SK-N-SH (cell line): Measurements from ENCODE around the gene MAPKAPK3. TPM values are rescaled to one million over a fixed set of nuclear protein-coding genes. Genes with fewer than 3 reads are reported as not detected.

Experiments used
- CTCF ChIA-PET: fragments of 300-600, 350-600 bp; formaldehyde crosslinking; extraction: SDS; loops from one replicate; lab custom pipeline; 2021; lab: Yijun Ruan, JAX
- POLR2A ChIA-PET: fragments of 350-600 bp; sonication (Branson Sonifier 250); formaldehyde crosslinking; extraction: SDS; loops from one replicate; lab custom pipeline; 2020; ENCODE audit warnings: antibody characterized with exemption, inconsistent platforms; lab: Yijun Ruan, JAX
- DNase-seq: peaks from one replicate; pipeline ENCODE4 v3.0.0; 2012
- H2AFZ ChIP-seq: fragments of 200-600 bp; sonication (generic); 2 replicates; pipeline ENCODE4 v1.8.1; 2016; ENCODE audit warnings: antibody characterized with exemption, mild to moderate bottlenecking, low read depth
- H3F3A ChIP-seq: fragments of 200-600 bp; sonication (generic); replicated peaks from 2 replicates; pipeline ENCODE3; 2016; ENCODE audit warnings: antibody characterized with exemption, mild to moderate bottlenecking; ENCODE audit not compliant: insufficient read depth
- H3K27ac ChIP-seq, 2 experiments: fragments of 200-500 bp in 1 of 2; fragments of 200-600 bp in 1 of 2; sonication (Bioruptor generic) in 1 of 2; sonication (generic), shearing (Covaris generic) in 1 of 2; 2 replicates each; pipeline versions ENCODE4 v1.5.1 to v1.6.1; 2014 to 2016; ENCODE audit warnings: low read depth in 2 of 2, inconsistent platforms in 1 of 2, low read length in 1 of 2, mild to moderate bottlenecking in 1 of 2, mixed read lengths in 1 of 2
- H3K27me3 ChIP-seq: fragments of 200-600 bp; sonication (generic), shearing (Covaris generic); 2 replicates; pipeline ENCODE4 v1.6.1; 2016; ENCODE audit warnings: mixed run types; ENCODE audit not compliant: insufficient read depth
- H3K36me3 ChIP-seq, 2 experiments: fragments of 200-500 bp in 1 of 2; fragments of 200-600 bp in 1 of 2; sonication (Bioruptor generic) in 1 of 2; sonication (generic) in 1 of 2; replicated peaks in 1 of 2; 2 replicates each; pipeline versions ENCODE3 to v1.5.1; 2014 to 2016; ENCODE audit warnings: low read length in 1 of 2, mild to moderate bottlenecking in 1 of 2; ENCODE audit not compliant: insufficient read depth in 2 of 2, control insufficient read depth in 1 of 2
- H3K4me1 ChIP-seq, 2 experiments: fragments of 200-500 bp in 1 of 2; fragments of 200-600 bp in 1 of 2; sonication (Bioruptor generic) in 1 of 2; sonication (generic), shearing (Covaris generic) in 1 of 2; 2 replicates each; pipeline versions ENCODE4 v1.5.1 to v1.6.1; 2014 to 2016; ENCODE audit warnings: low read depth in 1 of 2, low read length in 1 of 2, mixed run types in 1 of 2; ENCODE audit not compliant: insufficient read depth in 2 of 2, control insufficient read depth in 1 of 2
- H3K4me2 ChIP-seq: fragments of 200-600 bp; sonication (generic), shearing (Covaris generic); 2 replicates; pipeline ENCODE4 v1.6.1; 2017; ENCODE audit warnings: mixed run types
- H3K4me3 ChIP-seq, 2 experiments: fragments of 200-500 bp in 1 of 2; fragments of 200-600 bp in 1 of 2; sonication (Bioruptor generic) in 1 of 2; sonication (generic), shearing (Covaris generic) in 1 of 2; 2 replicates each; pipeline versions ENCODE4 v1.5.1 to v1.8.1; 2014 to 2016; ENCODE audit warnings: low read depth in 2 of 2, inconsistent platforms in 1 of 2, low read length in 1 of 2, mild to moderate bottlenecking in 1 of 2, mixed read lengths in 1 of 2, moderate library complexity in 1 of 2
- H3K79me2 ChIP-seq: fragments of 200-600 bp; sonication (generic); 2 replicates; pipeline ENCODE4 v1.8.1; 2017; ENCODE audit warnings: mild to moderate bottlenecking; ENCODE audit not compliant: insufficient read depth
- H3K9ac ChIP-seq: fragments of 200-600 bp; sonication (generic); 2 replicates; pipeline ENCODE4 v1.6.1; 2017; ENCODE audit warnings: mixed run types
- H3K9me2 ChIP-seq: fragments of 200-600 bp; sonication (generic); 2 replicates; pipeline ENCODE4 v1.6.1; 2017; ENCODE audit warnings: mixed run types
- H3K9me3 ChIP-seq: fragments of 200-600 bp; sonication (generic); 2 replicates; pipeline ENCODE4 v1.6.1; 2017; ENCODE audit warnings: mixed run types, mild to moderate bottlenecking, moderate library complexity
- H4K20me1 ChIP-seq: fragments of 200-600 bp; sonication (generic); 2 replicates; pipeline ENCODE4 v1.6.1; 2017; ENCODE audit warnings: mild to moderate bottlenecking, mixed run types; ENCODE audit not compliant: insufficient read depth
- ELF1 ChIP-seq: IDR thresholded peaks from 2 replicates; pipeline ENCODE4 v1.4.0; 2012
- EP300 ChIP-seq, 2 experiments: IDR thresholded peaks; 2 replicates each; pipeline versions ENCODE4 v1.4.0 to v1.6.1; 2012; ENCODE audit warnings: borderline replicate concordance in 1 of 2, low read depth in 1 of 2, low read length in 1 of 2
- FOSL2 ChIP-seq: IDR thresholded peaks from 2 replicates; pipeline ENCODE4 v1.4.0; 2012; ENCODE audit warnings: low read depth, mild to moderate bottlenecking, moderate library complexity, borderline replicate concordance
- FOXJ3 ChIP-seq: sonication (generic); formaldehyde crosslinking; IDR thresholded peaks from 2 replicates; pipeline ENCODE4 v1.5.1; 2020; ENCODE audit warnings: mild to moderate bottlenecking, missing genetic modification reagents
- SMC3 ChIP-seq: IDR thresholded peaks from 2 replicates; pipeline ENCODE4 v1.6.1; 2012; ENCODE audit warnings: low read depth, low read length, improper control_type of control experiment
- TAF1 ChIP-seq: IDR thresholded peaks from 2 replicates; pipeline ENCODE4 v1.6.1; 2012; ENCODE audit warnings: low read depth, mild to moderate bottlenecking, low read length, moderate library complexity, borderline replicate concordance
- TEAD4 ChIP-seq: IDR thresholded peaks from 2 replicates; pipeline ENCODE4 v1.4.0; 2012; ENCODE audit warnings: mild to moderate bottlenecking, borderline replicate concordance; ENCODE audit not compliant: insufficient read depth
- USF1 ChIP-seq: IDR thresholded peaks from 2 replicates; pipeline ENCODE4 v1.4.0; 2012; ENCODE audit warnings: low read depth, borderline replicate concordance
- YY1 ChIP-seq: IDR thresholded peaks from 2 replicates; pipeline ENCODE4 v1.4.0; 2012; ENCODE audit warnings: low read depth, mild to moderate bottlenecking
- WGBS: methylation state at CpG from one replicate; pipeline ENCODE4 v1.1.6; 2017; ENCODE audit warnings: low lambda C conversion rate; 5-methylcytosine and 5-hydroxymethylcytosine counted together
- polyA plus RNA-seq, 3 experiments: library from polyadenylated mRNA; depleted of rRNA; stranded (reverse); fragments of >200 nt; gene quantifications; 2 replicates each; pipeline ENCODE4 v1.2.3, GENCODE V29; 2012
- TF ChIP-seq, protein P1 (sequence below): fragments of 150-350 bp; IDR thresholded peaks from 2 replicates; pipeline ENCODE4 v1.6.1; 2016; ENCODE audit warnings: mild to moderate bottlenecking, low read depth, low read length
- TF ChIP-seq, protein P2 (sequence below): IDR thresholded peaks from 2 replicates; pipeline ENCODE4 v1.4.0; 2012; ENCODE audit warnings: low read depth, borderline replicate concordance
- TF ChIP-seq, protein P3 (sequence below): IDR thresholded peaks from 2 replicates; pipeline ENCODE4 v1.6.1; 2012; ENCODE audit warnings: mild to moderate bottlenecking, low read depth, low read length, moderate library complexity

MAPKAPK3 gene
- polyA plus RNA-seq, 1 of the 3 experiments (the other 2 are of a cell fraction): 29.4 TPM

- WGBS: 83% methylated on average over 2 of the region's 6 CpGs
- no peaks in the 10 kb centered on the region for H3K9me3 ChIP-seq
- H3K27ac ChIP-seq: peak overlapping the region in 1 of 2 experiments; percentile 74; a peak in 1 of 4 replicates
- H2AFZ ChIP-seq: no peak overlapping the region
- H3K79me2 ChIP-seq: no peaks in the 10 kb centered on the region; the same call in 1 of the 2 replicates
- H3K36me3 ChIP-seq: no peaks in the 10 kb centered on the region
- ChIA-PET CTCF (interaction anchor here (0.9 to 14.3 kb wide), 7 partner anchors 12 to 759 kb away, joined by 3 to 162 read pairs (median 5); partner anchors contain the start of gene MAPKAPK3), POLR2A (no interaction called here)
- H4K20me1 ChIP-seq: no peaks in the 10 kb centered on the region
- H3K4me2 ChIP-seq: no peak overlapping the region
- TF ChIP-seq FOXJ3 (CRISPR knock-in tag) (no peak), USF1 (no peak), FOSL2 (no peak), YY1 (no peak), TAF1 (no peak)
- TF ChIP-seq, protein P1, sequence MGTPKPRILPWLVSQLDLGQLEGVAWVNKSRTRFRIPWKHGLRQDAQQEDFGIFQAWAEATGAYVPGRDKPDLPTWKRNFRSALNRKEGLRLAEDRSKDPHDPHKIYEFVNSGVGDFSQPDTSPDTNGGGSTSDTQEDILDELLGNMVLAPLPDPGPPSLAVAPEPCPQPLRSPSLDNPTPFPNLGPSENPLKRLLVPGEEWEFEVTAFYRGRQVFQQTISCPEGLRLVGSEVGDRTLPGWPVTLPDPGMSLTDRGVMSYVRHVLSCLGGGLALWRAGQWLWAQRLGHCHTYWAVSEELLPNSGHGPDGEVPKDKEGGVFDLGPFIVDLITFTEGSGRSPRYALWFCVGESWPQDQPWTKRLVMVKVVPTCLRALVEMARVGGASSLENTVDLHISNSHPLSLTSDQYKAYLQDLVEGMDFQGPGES: no peak
- TF ChIP-seq, protein P2, sequence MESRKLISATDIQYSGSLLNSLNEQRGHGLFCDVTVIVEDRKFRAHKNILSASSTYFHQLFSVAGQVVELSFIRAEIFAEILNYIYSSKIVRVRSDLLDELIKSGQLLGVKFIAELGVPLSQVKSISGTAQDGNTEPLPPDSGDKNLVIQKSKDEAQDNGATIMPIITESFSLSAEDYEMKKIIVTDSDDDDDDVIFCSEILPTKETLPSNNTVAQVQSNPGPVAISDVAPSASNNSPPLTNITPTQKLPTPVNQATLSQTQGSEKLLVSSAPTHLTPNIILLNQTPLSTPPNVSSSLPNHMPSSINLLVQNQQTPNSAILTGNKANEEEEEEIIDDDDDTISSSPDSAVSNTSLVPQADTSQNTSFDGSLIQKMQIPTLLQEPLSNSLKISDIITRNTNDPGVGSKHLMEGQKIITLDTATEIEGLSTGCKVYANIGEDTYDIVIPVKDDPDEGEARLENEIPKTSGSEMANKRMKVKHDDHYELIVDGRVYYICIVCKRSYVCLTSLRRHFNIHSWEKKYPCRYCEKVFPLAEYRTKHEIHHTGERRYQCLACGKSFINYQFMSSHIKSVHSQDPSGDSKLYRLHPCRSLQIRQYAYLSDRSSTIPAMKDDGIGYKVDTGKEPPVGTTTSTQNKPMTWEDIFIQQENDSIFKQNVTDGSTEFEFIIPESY: no peak
- H3K4me1 ChIP-seq: peaks cover 6 to 43% of the 10 kb centered on the region in 2 experiments; a peak in 3 of 4 replicates
- no peak for DNase-seq
- H3K9me2 ChIP-seq: no peaks in the 10 kb centered on the region
- H3K9ac ChIP-seq: no peak overlapping the region
- H3K27me3 ChIP-seq: no peaks in the 10 kb centered on the region
- H3K4me3 ChIP-seq: no peak overlapping the region
- H3F3A ChIP-seq: no peaks in the 10 kb centered on the region
Observed at GRCh38 chr3:50630394-50630793, 13.4 kb downstream of the MAPKAPK3 start.

- H3K36me3 ChIP-seq: no peaks in the 10 kb centered on the region
- no peak overlapping the region for H2AFZ ChIP-seq
- no peaks in the 10 kb centered on the region; the same call in 1 of the 2 replicates for H3K79me2 ChIP-seq
- CTCF ChIA-PET: interaction anchor here (0.9 to 14.3 kb wide), 7 partner anchors 9 to 758 kb away, joined by 3 to 162 read pairs (median 4); partner anchors contain the start of gene MAPKAPK3
- no peak for TF ChIP-seq ELF1
- no peak for TF ChIP-seq TEAD4
- TF ChIP-seq, protein P3, sequence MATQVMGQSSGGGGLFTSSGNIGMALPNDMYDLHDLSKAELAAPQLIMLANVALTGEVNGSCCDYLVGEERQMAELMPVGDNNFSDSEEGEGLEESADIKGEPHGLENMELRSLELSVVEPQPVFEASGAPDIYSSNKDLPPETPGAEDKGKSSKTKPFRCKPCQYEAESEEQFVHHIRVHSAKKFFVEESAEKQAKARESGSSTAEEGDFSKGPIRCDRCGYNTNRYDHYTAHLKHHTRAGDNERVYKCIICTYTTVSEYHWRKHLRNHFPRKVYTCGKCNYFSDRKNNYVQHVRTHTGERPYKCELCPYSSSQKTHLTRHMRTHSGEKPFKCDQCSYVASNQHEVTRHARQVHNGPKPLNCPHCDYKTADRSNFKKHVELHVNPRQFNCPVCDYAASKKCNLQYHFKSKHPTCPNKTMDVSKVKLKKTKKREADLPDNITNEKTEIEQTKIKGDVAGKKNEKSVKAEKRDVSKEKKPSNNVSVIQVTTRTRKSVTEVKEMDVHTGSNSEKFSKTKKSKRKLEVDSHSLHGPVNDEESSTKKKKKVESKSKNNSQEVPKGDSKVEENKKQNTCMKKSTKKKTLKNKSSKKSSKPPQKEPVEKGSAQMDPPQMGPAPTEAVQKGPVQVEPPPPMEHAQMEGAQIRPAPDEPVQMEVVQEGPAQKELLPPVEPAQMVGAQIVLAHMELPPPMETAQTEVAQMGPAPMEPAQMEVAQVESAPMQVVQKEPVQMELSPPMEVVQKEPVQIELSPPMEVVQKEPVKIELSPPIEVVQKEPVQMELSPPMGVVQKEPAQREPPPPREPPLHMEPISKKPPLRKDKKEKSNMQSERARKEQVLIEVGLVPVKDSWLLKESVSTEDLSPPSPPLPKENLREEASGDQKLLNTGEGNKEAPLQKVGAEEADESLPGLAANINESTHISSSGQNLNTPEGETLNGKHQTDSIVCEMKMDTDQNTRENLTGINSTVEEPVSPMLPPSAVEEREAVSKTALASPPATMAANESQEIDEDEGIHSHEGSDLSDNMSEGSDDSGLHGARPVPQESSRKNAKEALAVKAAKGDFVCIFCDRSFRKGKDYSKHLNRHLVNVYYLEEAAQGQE: no peak
- TF ChIP-seq FOSL2: no peak
- no peak for TF ChIP-seq EP300 (IDR thresholded peaks at IDR 0.05; ENCODE audit: borderline replicate concordance in 1 of 2, low read depth in 1 of 2, low read length in 1 of 2)
- TF ChIP-seq SMC3: no peak
- peak overlapping the region in 1 of 2 experiments; percentile 74; a peak in 1 of 4 replicates for H3K27ac ChIP-seq
- POLR2A ChIA-PET: no interaction called here
- no peaks in the 10 kb centered on the region for H3K27me3 ChIP-seq
- no peak overlapping the region for H3K4me3 ChIP-seq
- no peaks in the 10 kb centered on the region for H3K9me2 ChIP-seq
- no peak overlapping the region for H3K4me2 ChIP-seq
- H3K9me3 ChIP-seq: no peaks in the 10 kb centered on the region
- no peaks in the 10 kb centered on the region for H4K20me1 ChIP-seq
- H3K4me1 ChIP-seq: peaks cover 6 to 43% of the 10 kb centered on the region in 2 experiments; a peak in 3 of 4 replicates
- H3F3A ChIP-seq: no peaks in the 10 kb centered on the region
- 69% methylated on average over 7 of the region's 7 CpGs for WGBS
- no peak overlapping the region for H3K9ac ChIP-seq
- DNase-seq: no peak
Observed at GRCh38 chr3:50630877-50631276, 13.9 kb downstream of the MAPKAPK3 start.
